CD4-positive, alpha-beta T cell treated with Interleukin-6 for 4 hours (primary cell): ENCODE data around the gene SUN5.
"Not testable (repeated sequence)": the region's sequence is repeated elsewhere in the genome, so short reads cannot be mapped to it uniquely, and the experiment has no call there.

Experiments used
- DNase-seq: peaks from one replicate; pipeline ENCODE4 v3.0.0-alpha.2; 2020; ENCODE audit warnings: mixed read lengths

Gene SUN5

DNA sequence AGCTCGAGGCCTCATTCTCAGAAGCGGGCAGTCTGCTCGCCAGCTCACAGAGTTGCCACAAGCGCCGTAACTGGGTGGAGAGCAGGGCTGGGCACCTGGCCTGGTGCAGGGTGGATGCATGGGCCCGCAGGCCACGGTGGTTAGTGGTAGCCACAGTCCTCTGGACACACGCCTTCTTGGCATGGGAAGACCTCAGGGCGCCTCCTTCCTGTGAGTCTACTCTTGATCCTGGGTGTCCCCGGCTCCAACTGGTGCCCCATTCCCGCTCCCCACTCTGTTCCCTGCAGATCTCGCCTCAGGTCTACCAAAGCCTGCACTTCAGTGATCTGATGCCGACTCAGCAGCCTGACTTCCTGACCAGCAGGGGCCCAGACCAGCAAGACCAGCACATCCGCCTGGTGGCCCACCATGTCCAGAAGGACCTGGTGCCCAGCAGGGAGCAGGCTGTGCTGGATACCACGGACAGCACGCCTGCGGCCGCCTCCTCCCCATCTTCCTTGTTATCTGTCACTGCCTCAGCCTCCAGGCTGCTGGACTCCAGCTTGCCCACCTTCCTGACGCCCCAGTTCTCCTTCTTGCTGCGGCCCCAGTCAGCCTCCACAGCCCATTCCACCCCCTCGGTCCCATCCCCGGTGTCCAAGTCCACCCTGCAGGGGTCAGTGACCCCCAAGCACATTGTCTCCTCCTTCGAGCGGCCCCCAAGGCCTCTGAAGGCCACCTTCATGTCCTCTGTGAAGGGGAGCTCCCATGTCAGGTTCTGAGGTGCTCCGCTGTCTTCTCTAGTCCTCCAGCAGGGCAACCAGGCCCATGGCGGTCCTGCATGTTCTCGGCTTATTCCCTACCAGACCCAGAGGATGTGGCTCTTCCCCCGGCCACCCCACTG lies 43.1 kb downstream of the SUN5 start:
- no peak for DNase-seq

DNA sequence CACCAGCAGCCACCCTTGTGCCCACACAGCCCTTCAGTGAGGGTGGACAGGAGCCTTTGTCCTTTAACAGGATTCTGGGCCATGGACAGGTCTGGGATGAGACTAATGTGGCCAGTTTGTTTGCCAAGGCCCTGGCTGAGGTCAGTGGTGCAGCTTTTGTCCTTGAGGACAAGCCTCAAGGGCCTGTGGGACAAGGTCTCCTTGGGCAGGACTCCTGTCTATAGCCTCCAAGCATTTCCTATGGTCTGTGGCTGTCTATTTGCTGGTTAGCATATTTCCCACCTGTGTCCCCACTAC lies 44.1 kb downstream of the SUN5 start:
- DNase-seq, result no peak

DNA sequence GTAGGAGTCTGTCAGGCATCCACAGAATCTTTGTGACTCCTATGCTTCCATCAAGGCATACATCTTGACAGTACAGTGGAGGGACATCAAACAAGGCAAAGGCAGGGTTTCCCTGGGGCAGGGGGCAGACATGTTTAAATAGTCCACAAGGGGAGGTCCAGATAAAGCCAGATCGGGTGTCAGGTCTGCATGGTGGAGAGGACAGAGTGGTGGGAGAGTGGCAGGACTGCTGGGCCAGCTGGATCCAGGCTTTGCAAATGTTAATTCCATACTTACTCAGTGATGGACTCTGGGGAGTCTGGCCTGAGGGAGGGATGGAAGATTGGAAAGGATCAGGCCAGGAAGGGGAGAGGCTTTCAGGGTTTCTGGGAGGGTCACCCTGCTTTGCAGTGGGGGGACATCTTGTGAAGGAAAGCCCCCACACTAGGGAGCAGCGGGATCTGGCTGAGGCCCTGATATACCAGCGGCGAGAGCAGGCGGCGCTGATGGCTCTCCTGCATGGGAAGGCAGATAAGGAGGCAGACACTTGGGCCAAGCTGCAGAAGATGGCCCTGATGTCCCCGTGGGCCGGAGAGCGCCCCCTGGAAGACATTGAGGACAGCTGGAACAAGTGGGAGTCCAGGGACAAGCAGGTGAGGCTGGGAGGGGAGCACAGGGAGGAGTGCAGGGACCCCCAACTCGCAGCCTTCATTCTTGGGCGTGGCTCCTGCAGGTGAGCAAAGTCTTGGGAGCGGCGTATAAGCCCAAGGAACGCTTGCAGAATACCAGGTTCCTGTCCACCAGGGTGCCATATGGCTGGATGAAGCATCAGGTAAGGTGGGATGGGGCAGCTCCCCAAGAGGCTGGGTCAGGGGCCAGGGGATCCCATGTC lies 44.6 kb downstream of the SUN5 start:
- DNase-seq, result no peak

DNA sequence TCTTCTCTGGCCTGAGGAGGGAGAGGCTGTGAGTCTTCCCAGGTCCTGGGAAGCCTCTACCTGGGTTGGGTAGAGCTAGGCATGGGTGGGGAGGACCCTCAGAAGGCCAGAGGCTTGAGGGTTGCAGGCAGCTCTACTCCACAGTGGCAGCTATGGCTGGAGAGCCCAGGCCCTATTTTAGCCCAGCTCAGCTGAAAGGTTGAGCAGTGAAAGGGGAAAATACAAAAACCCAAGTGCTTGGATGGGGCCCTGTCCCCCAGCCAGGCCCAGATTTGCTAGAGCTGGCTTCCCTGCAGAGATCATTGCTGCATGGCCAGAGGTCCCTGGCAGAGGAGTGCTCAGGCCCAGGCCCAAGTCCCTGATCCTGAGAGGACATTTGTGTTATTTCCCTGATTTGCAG lies 45.7 kb downstream of the SUN5 start:
- DNase-seq, result no peak

DNA sequence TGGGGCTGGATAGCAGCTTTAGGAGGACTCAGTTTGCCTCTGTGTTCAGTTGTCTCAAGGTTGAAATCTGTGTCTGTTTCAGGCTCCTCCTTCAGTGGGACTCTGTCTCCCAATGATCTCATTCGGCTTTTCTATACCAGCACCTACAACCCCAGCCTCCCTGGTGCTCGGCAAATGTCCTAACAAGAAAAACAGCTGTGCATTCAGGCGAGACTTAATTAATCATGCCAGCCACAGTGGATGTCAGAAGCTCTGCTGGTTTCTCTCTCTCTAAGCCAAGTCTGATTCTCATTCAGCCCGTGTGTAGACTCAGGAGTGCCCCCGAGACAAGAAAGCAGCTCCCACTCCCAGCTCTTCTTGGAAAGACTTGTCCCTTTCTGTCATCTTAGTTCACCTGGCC lies 46.8 kb downstream of the SUN5 start:
- no peak for DNase-seq

DNA sequence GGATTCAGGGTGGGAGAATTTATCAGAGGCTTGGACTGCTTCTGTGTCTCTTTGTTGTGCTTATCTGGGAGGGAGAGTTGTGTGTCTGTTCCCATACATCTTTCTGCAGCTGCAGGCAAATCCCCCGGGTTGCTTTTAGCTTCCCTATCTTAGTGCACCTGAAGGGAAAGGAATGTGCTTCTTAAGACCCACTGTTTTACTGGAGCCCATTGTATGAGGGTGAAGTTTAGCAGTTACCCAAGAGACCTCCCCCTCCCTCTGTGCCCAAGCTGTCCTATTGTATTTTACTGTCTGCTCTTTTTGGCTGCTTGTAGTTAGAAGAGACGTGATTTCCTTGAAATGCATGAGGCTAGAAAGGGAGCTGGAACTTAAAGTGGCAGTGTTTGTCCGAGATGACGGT lies 53.7 kb downstream of the SUN5 start:
- not testable (repeated sequence) for DNase-seq

DNA sequence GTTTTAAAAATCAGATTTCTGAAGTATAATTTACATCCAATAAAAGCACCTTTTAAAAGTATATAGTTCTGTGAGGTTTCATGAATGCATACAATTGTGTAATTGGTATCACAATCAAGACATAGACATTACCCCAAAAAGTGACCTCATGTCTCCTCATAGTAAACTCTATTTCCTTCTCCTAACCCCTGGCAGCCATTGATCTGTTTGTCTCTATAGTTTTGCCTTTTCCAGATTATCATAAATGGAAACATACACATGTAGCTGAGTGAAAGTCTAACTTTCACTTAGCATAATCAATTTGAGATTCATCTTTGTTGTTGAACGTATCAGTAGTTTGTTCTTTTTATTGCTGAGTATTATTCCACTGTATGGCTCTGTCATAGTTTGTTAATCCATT lies 57.6 kb downstream of the SUN5 start:
- DNase-seq, result no peak

DNA sequence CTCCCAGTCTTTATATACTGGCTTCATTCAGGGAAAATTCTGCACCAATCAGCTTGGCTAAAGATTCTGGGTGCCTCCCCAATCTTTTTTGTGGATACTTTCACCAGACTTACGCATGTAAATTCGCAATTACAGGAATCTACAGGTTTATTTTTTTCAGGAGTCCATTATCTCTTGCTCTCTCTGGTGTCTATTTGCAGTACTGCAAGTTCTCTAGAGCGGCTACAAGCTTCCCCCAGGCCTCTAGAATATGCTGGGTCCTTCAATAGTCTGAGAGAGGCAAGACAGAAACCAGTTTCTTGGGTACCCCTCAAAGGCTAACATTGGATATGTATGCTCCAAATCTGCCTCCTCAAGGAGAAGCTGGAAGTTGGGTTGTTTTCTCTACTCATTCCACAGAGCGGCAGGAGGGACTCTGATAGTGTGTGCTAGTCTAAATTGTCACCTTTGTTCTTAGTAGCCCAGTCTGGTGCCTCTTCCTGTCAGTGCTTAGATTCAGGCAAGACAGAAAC lies 58.5 kb downstream of the SUN5 start:
- DNase-seq, result peak; percentile 45

DNA sequence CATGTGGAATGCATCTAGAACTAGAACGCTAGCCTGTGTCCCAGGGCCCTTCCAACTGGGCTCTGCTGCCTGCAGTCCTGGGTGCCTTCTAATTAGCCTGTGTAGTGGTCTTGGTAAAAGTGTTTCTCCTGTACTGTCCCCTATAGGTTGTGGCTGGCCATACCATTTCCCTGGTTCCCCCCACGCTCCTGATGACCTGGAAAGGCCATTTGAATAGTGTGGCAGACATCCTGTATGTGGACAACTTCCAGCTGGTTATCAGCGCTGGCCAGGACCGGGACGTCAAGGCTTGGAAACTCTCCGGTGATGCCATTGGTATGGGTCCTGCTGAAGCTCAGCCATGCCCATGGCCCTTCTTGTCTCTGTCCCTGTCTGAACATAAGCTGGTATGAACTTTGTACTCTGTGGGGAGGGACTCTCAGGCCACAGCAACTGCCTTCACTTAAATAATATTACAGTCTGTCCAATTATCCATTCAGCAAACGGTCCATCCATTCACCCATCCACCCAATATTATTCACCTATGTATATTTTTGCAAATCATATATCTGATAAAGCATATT lies 60.7 kb downstream of the SUN5 start:
- DNase-seq, result no peak

DNA sequence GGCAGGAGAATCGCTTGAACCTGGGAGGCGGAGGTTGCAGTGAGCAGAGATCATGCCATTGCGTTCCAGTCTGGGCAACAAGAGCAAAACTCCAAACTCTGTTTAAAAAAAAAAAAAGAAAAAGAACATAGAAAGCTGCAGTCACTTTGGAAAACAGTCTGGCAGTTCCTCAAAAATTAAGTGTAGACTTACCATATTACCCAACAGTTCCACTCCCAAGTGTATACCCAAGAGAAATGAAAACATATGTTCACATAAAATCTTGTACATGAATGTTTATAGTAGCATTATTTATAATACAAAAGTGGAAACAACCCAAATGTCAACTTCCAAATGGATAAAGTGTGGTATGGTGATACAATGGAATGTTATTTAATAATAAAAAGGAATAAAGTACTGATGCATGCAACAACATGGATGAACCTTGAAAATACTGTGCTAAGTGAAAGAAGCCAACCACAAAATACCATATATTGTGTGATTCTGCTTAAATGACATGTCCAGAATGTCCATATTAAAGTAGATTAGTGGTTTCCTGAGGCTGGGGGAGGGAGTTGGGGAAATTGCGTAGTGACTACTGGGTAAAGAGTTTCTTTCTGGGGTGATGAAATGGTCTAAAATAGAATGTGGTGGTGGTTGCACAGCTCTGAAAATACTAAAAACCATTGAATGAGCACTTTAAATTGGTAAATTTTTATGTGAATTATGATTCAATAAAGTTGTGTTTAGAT lies 62.9 kb downstream of the SUN5 start:
- DNase-seq, result no peak

DNA sequence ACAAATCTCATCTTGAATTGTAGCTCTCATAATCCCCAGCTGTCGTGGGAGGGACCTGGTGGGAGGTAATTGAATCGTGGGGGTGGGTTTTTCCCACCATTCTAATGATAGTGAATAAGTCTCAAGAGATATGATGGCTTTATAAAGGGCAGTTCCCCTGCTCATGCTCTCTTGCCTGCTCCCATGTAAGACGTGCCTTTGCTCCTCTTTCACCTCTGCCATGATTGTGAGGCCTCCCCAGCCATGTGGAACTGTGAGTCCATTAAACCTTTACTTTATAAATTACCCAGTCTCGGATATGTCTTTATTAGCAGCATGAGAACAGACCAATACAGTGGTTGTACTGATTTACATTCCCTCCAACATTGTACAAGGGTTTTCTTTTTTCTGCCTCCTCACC lies 69.7 kb downstream of the SUN5 start:
- DNase-seq, result no peak
